SK-N-SH (cell line): ENCODE results near the gene USP15. TPM values are rescaled to one million over a fixed set of nuclear protein-coding genes. Genes with fewer than 3 reads are reported as not detected.

ENCODE experiments used
- CTCF ChIA-PET: fragments of 300-600, 350-600 bp; formaldehyde crosslinking; extraction: SDS; loops from one replicate; lab custom pipeline; 2021; lab: Yijun Ruan, JAX
- POLR2A ChIA-PET: fragments of 350-600 bp; sonication (Branson Sonifier 250); formaldehyde crosslinking; extraction: SDS; loops from one replicate; lab custom pipeline; 2020; ENCODE audit warnings: antibody characterized with exemption, inconsistent platforms; lab: Yijun Ruan, JAX
- DNase-seq: peaks from one replicate; pipeline ENCODE4 v3.0.0; 2012
- H2AFZ ChIP-seq: fragments of 200-600 bp; sonication (generic); 2 replicates; pipeline ENCODE4 v1.8.1; 2016; ENCODE audit warnings: antibody characterized with exemption, mild to moderate bottlenecking, low read depth
- H3F3A ChIP-seq: fragments of 200-600 bp; sonication (generic); replicated peaks from 2 replicates; pipeline ENCODE3; 2016; ENCODE audit warnings: antibody characterized with exemption, mild to moderate bottlenecking; ENCODE audit not compliant: insufficient read depth
- H3K27ac ChIP-seq, 2 experiments: fragments of 200-500 bp in 1 of 2; fragments of 200-600 bp in 1 of 2; sonication (Bioruptor generic) in 1 of 2; sonication (generic), shearing (Covaris generic) in 1 of 2; 2 replicates each; pipeline versions ENCODE4 v1.5.1 to v1.6.1; 2014 to 2016; ENCODE audit warnings: low read depth in 2 of 2, inconsistent platforms in 1 of 2, low read length in 1 of 2, mild to moderate bottlenecking in 1 of 2, mixed read lengths in 1 of 2
- H3K27me3 ChIP-seq: fragments of 200-600 bp; sonication (generic), shearing (Covaris generic); 2 replicates; pipeline ENCODE4 v1.6.1; 2016; ENCODE audit warnings: mixed run types; ENCODE audit not compliant: insufficient read depth
- H3K36me3 ChIP-seq, 2 experiments: fragments of 200-500 bp in 1 of 2; fragments of 200-600 bp in 1 of 2; sonication (Bioruptor generic) in 1 of 2; sonication (generic) in 1 of 2; replicated peaks in 1 of 2; 2 replicates each; pipeline versions ENCODE3 to v1.5.1; 2014 to 2016; ENCODE audit warnings: low read length in 1 of 2, mild to moderate bottlenecking in 1 of 2; ENCODE audit not compliant: insufficient read depth in 2 of 2, control insufficient read depth in 1 of 2
- H3K4me1 ChIP-seq, 2 experiments: fragments of 200-500 bp in 1 of 2; fragments of 200-600 bp in 1 of 2; sonication (Bioruptor generic) in 1 of 2; sonication (generic), shearing (Covaris generic) in 1 of 2; 2 replicates each; pipeline versions ENCODE4 v1.5.1 to v1.6.1; 2014 to 2016; ENCODE audit warnings: low read depth in 1 of 2, low read length in 1 of 2, mixed run types in 1 of 2; ENCODE audit not compliant: insufficient read depth in 2 of 2, control insufficient read depth in 1 of 2
- H3K4me2 ChIP-seq: fragments of 200-600 bp; sonication (generic), shearing (Covaris generic); 2 replicates; pipeline ENCODE4 v1.6.1; 2017; ENCODE audit warnings: mixed run types
- H3K4me3 ChIP-seq, 2 experiments: fragments of 200-500 bp in 1 of 2; fragments of 200-600 bp in 1 of 2; sonication (Bioruptor generic) in 1 of 2; sonication (generic), shearing (Covaris generic) in 1 of 2; 2 replicates each; pipeline versions ENCODE4 v1.5.1 to v1.8.1; 2014 to 2016; ENCODE audit warnings: low read depth in 2 of 2, inconsistent platforms in 1 of 2, low read length in 1 of 2, mild to moderate bottlenecking in 1 of 2, mixed read lengths in 1 of 2, moderate library complexity in 1 of 2
- H3K79me2 ChIP-seq: fragments of 200-600 bp; sonication (generic); 2 replicates; pipeline ENCODE4 v1.8.1; 2017; ENCODE audit warnings: mild to moderate bottlenecking; ENCODE audit not compliant: insufficient read depth
- H3K9ac ChIP-seq: fragments of 200-600 bp; sonication (generic); 2 replicates; pipeline ENCODE4 v1.6.1; 2017; ENCODE audit warnings: mixed run types
- H3K9me2 ChIP-seq: fragments of 200-600 bp; sonication (generic); 2 replicates; pipeline ENCODE4 v1.6.1; 2017; ENCODE audit warnings: mixed run types
- H3K9me3 ChIP-seq: fragments of 200-600 bp; sonication (generic); 2 replicates; pipeline ENCODE4 v1.6.1; 2017; ENCODE audit warnings: mixed run types, mild to moderate bottlenecking, moderate library complexity
- H4K20me1 ChIP-seq: fragments of 200-600 bp; sonication (generic); 2 replicates; pipeline ENCODE4 v1.6.1; 2017; ENCODE audit warnings: mild to moderate bottlenecking, mixed run types; ENCODE audit not compliant: insufficient read depth
- CHD2 ChIP-seq: fragments of 150-350 bp; IDR thresholded peaks from 2 replicates; pipeline ENCODE4 v1.6.1; 2018; ENCODE audit warnings: low read length; ENCODE audit not compliant: partially characterized antibody
- CTCF ChIP-seq: fragments of 200-600 bp; sonication (generic); IDR thresholded peaks from 2 replicates; pipeline ENCODE4 v1.6.1; 2017; ENCODE audit warnings: antibody characterized with exemption, mild to moderate bottlenecking, moderate library complexity
- EZH2phosphoT487 ChIP-seq: fragments of 200-600 bp; sonication (generic); IDR thresholded peaks from 2 replicates; pipeline ENCODE4 v1.6.1; 2017; ENCODE audit warnings: low read depth, mixed run types, mild to moderate bottlenecking, antibody characterized with exemption, moderate library complexity, borderline replicate concordance
- FOSL2 ChIP-seq: IDR thresholded peaks from 2 replicates; pipeline ENCODE4 v1.4.0; 2012; ENCODE audit warnings: low read depth, mild to moderate bottlenecking, moderate library complexity, borderline replicate concordance
- GABPA ChIP-seq: IDR thresholded peaks from 2 replicates; pipeline ENCODE4 v1.4.0; 2012; ENCODE audit warnings: low read depth, mild to moderate bottlenecking
- GATA2 ChIP-seq: sonication (generic); formaldehyde crosslinking; IDR thresholded peaks from 2 replicates; pipeline ENCODE4 v1.5.0; 2020; ENCODE audit warnings: mild to moderate bottlenecking, missing genetic modification reagents
- MAX ChIP-seq: IDR thresholded peaks from 2 replicates; pipeline ENCODE4 v1.4.0; 2012; ENCODE audit warnings: low read depth
- MXI1 ChIP-seq: IDR thresholded peaks from 2 replicates; pipeline ENCODE4 v1.6.1; 2012; ENCODE audit warnings: mild to moderate bottlenecking, low read depth, low read length, improper control_type of control experiment
- NRF1 ChIP-seq: IDR thresholded peaks from 2 replicates; pipeline ENCODE4 v1.6.1; 2012; ENCODE audit warnings: low read depth, mild to moderate bottlenecking, low read length
- RAD21 ChIP-seq: IDR thresholded peaks from 2 replicates; pipeline ENCODE4 v1.6.1; 2012; ENCODE audit warnings: mild to moderate bottlenecking, low read length
- REST ChIP-seq: IDR thresholded peaks from 2 replicates; pipeline ENCODE4 v1.6.1; 2012; ENCODE audit warnings: mild to moderate bottlenecking, low read depth, low read length, moderate library complexity
- RFX5 ChIP-seq: IDR thresholded peaks from 2 replicates; pipeline ENCODE4 v1.6.1; 2012; ENCODE audit warnings: mild to moderate bottlenecking, improper control_type of control experiment, low read length
- RXRA ChIP-seq: IDR thresholded peaks from 2 replicates; pipeline ENCODE4 v1.4.0; 2012; ENCODE audit warnings: low read depth, mild to moderate bottlenecking, borderline replicate concordance
- SMC3 ChIP-seq: IDR thresholded peaks from 2 replicates; pipeline ENCODE4 v1.6.1; 2012; ENCODE audit warnings: low read depth, low read length, improper control_type of control experiment
- TCF12 ChIP-seq: IDR thresholded peaks from 2 replicates; pipeline ENCODE4 v1.4.0; 2012
- USF1 ChIP-seq: IDR thresholded peaks from 2 replicates; pipeline ENCODE4 v1.4.0; 2012; ENCODE audit warnings: low read depth, borderline replicate concordance
- WGBS: methylation state at CpG from one replicate; pipeline ENCODE4 v1.1.6; 2017; ENCODE audit warnings: low lambda C conversion rate; 5-methylcytosine and 5-hydroxymethylcytosine counted together
- polyA plus RNA-seq, 3 experiments: library from polyadenylated mRNA; depleted of rRNA; stranded (reverse); fragments of >200 nt; gene quantifications; 2 replicates each; pipeline ENCODE4 v1.2.3, GENCODE V29; 2012
- TF ChIP-seq, protein P1 (sequence below): IDR thresholded peaks from 2 replicates; pipeline ENCODE4 v1.4.0; 2012; ENCODE audit warnings: low read depth, borderline replicate concordance
- TF ChIP-seq, protein P2 (sequence below): fragments of 150-350 bp; IDR thresholded peaks from 2 replicates; pipeline ENCODE4 v1.6.1; 2016; ENCODE audit warnings: mild to moderate bottlenecking, low read depth, low read length

USP15 gene
- polyA plus RNA-seq, 1 of the 3 experiments (the other 2 are of a cell fraction) = 13.2 TPM

DNA sequence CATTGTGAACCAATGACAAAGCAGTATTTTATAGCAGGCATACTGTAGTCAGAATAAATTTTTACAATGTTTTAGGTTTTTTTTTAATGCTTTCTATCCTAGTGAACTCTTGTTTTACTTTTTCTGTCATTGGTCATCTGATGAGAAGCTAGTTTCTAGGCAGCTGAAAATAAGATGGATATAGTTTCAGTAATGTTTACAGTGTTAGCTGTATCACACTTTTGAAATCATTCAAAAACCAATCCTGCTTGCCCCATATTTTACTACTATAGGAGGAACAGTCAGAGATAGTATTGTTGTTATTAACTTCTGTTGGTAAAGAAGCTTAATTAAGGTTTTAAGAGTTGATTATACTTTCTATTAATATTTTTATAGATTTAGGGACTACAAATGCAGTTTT is 24.5 kb downstream of the USP15 start (continued):
- TF ChIP-seq REST = no peak
- no peak for TF ChIP-seq USF1
- TF ChIP-seq NRF1 = no peak

DNA sequence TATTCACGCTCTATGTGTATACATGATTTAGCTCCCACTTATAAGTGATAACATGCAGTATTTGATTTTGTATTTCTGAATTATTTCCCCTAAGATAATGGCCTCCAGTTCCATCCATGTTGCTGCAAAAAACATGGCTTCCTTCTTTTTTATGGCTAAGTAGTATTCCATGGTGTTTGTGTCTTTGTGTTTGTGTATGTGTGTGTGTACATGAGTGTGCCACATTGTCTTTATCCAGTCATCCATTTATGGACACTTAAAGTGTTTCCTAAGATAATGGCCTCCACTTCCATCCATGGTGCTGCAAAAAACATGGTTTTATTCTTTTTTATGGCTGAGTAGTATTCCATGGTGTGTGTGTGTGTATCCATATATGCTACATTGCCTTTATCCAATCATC is 25.1 kb downstream of the USP15 start:
- peaks cover 0 to 4% of the 10 kb centered on the region in 2 experiments; a peak in 1 of 4 replicates for H3K4me1 ChIP-seq
- no peaks in the 10 kb centered on the region for H3K9me2 ChIP-seq
- H3K4me2 ChIP-seq = no peak overlapping the region
- ChIA-PET CTCF (interaction anchor here (1.4 kb wide), 2 partner anchors 8 to 75 kb away, joined by 3 read pairs; no protein-coding TSS in a partner anchor), POLR2A (no interaction called here)
- peaks cover 96% of the 10 kb centered on the region for H3K79me2 ChIP-seq
- no peak overlapping the region for H3K9ac ChIP-seq
- 97% methylated on average over 1 of the region's 1 CpG for WGBS
- peaks cover 6% of the 10 kb centered on the region for H3K9me3 ChIP-seq
- peaks cover 5% of the 10 kb centered on the region for H3F3A ChIP-seq
- no peak for TF ChIP-seq CHD2
- TF ChIP-seq GATA2 (CRISPR knock-in tag) = no peak
- no peak for TF ChIP-seq RFX5
- TF ChIP-seq FOSL2 = no peak
- TF ChIP-seq CTCF = no peak
- TF ChIP-seq MAX = no peak
- no peak for TF ChIP-seq GABPA
- no peak for TF ChIP-seq TCF12
- TF ChIP-seq RXRA = no peak
- TF ChIP-seq EZH2phosphoT487 = no peak
- TF ChIP-seq, protein P1, sequence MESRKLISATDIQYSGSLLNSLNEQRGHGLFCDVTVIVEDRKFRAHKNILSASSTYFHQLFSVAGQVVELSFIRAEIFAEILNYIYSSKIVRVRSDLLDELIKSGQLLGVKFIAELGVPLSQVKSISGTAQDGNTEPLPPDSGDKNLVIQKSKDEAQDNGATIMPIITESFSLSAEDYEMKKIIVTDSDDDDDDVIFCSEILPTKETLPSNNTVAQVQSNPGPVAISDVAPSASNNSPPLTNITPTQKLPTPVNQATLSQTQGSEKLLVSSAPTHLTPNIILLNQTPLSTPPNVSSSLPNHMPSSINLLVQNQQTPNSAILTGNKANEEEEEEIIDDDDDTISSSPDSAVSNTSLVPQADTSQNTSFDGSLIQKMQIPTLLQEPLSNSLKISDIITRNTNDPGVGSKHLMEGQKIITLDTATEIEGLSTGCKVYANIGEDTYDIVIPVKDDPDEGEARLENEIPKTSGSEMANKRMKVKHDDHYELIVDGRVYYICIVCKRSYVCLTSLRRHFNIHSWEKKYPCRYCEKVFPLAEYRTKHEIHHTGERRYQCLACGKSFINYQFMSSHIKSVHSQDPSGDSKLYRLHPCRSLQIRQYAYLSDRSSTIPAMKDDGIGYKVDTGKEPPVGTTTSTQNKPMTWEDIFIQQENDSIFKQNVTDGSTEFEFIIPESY = no peak
- TF ChIP-seq MXI1 = no peak
- TF ChIP-seq SMC3 = no peak
- no peak for TF ChIP-seq RAD21
- TF ChIP-seq, protein P2, sequence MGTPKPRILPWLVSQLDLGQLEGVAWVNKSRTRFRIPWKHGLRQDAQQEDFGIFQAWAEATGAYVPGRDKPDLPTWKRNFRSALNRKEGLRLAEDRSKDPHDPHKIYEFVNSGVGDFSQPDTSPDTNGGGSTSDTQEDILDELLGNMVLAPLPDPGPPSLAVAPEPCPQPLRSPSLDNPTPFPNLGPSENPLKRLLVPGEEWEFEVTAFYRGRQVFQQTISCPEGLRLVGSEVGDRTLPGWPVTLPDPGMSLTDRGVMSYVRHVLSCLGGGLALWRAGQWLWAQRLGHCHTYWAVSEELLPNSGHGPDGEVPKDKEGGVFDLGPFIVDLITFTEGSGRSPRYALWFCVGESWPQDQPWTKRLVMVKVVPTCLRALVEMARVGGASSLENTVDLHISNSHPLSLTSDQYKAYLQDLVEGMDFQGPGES = no peak
- peaks cover 35% of the 10 kb centered on the region for H4K20me1 ChIP-seq
- H3K36me3 ChIP-seq = peaks cover 0 to 5% of the 10 kb centered on the region in 2 experiments
- DNase-seq = no peak
- no peak overlapping the region for H3K27ac ChIP-seq
- no peak overlapping the region for H3K4me3 ChIP-seq
- H3K27me3 ChIP-seq = no peaks in the 10 kb centered on the region
- H2AFZ ChIP-seq = no peak overlapping the region
